ENCODE measurements around the gene NEUROG3. TPM values are rescaled to one million over a fixed set of nuclear protein-coding genes. Genes with fewer than 3 reads are reported as not detected.

The NEUROG3 gene
- polyA plus RNA-seq, 1 donor, result not detected

Other genes starting within 250 kb of the NEUROG3 start
- gene TACR2, start 156.5 kb downstream of the NEUROG3 start, polyA plus RNA-seq (ENCODE audit: insufficient read length), result 0.59 TPM
- gene TSPAN15, start 122.0 kb downstream of the NEUROG3 start, polyA plus RNA-seq (ENCODE audit: insufficient read length), result 69.5 TPM
- 0.39 TPM for gene FAM241B, start 56.8 kb upstream of the NEUROG3 start, polyA plus RNA-seq (ENCODE audit: insufficient read length)
- gene COL13A1, start 228.5 kb upstream of the NEUROG3 start, polyA plus RNA-seq (ENCODE audit: insufficient read length), result 8.7 TPM

Data from forelimb muscle (tissue), 1 donor.